ENCODE measurements around the gene PROSER2. TPM values are rescaled to one million over a fixed set of nuclear protein-coding genes. Genes with fewer than 3 reads are reported as not detected.

Gene PROSER2
- total and polyA plus RNA-seq, 2 of the 13 experiments (the other 11 are each of a cell fraction or from before 2014, with no cell fraction given), result 6.9 to 7.7 TPM

GRCh38 chr10:11875494-11876281, 52.5 kb downstream of the PROSER2 start (continued):
- no peak; the same call in 1 of the 2 replicates for TF ChIP-seq PRDM10 (CRISPR knock-in tag; IDR thresholded peaks at IDR 0.05; ENCODE audit: low read depth)
- no peak; the same call in 1 of the 2 replicates for TF ChIP-seq ZNF619 (CRISPR knock-in tag; IDR thresholded peaks at IDR 0.05)
- peak; percentile 64 for TF ChIP-seq ERF (CRISPR knock-in tag; IDR thresholded peaks at IDR 0.05)
- TF ChIP-seq MEIS1 (CRISPR knock-in tag; IDR thresholded peaks at IDR 0.05; ENCODE audit: borderline replicate concordance), result no peak
- no peak for TF ChIP-seq XBP1 (CRISPR knock-in tag; IDR thresholded peaks at IDR 0.05)
- TF ChIP-seq HNRNPH1 (optimal IDR thresholded peaks at IDR 0.05; ENCODE audit: low read depth, low read length), result no peak
- TF ChIP-seq RBM22 (optimal IDR thresholded peaks at IDR 0.05; ENCODE audit: low read length), result no peak
- no peak for TF ChIP-seq ATRX (CRISPR knock-in tag; IDR thresholded peaks at IDR 0.05; ENCODE audit: borderline replicate concordance)
- TF ChIP-seq RFX5 (IDR thresholded peaks at IDR 0.05; ENCODE audit: low read depth, low read length), result no peak
- TF ChIP-seq ELF3 (CRISPR knock-in tag; IDR thresholded peaks at IDR 0.05), result peak; percentile 79
- TF ChIP-seq HBP1 (CRISPR knock-in tag; IDR thresholded peaks at IDR 0.05; ENCODE audit: low read depth), result no peak
- no peak for TF ChIP-seq CEBPZ (IDR thresholded peaks at IDR 0.05; ENCODE audit: low read length)
- TF ChIP-seq ZNF282 (IDR thresholded peaks at IDR 0.05; ENCODE audit: partially characterized antibody), result no peak
- TF ChIP-seq FOXP1 (IDR thresholded peaks at IDR 0.05), result no peak
- TF ChIP-seq FOXP1 (CRISPR knock-in tag; IDR thresholded peaks at IDR 0.05), result peak; percentile 84
- no peak for TF ChIP-seq CENPT (CRISPR knock-in tag; IDR thresholded peaks at IDR 0.05; ENCODE audit: low read depth)
- TF ChIP-seq ZNF382 (CRISPR knock-in tag; IDR thresholded peaks at IDR 0.05; ENCODE audit: borderline replicate concordance), result no peak
- TF ChIP-seq MBD4 (IDR thresholded peaks at IDR 0.05; ENCODE audit: borderline replicate concordance, low read length), result no peak
- TF ChIP-seq CREB3 (CRISPR knock-in tag; IDR thresholded peaks at IDR 0.05), result 0 out of 2 replicates have a peak, but pooled peaks have one; percentile 79
- TF ChIP-seq ATM (IDR thresholded peaks at IDR 0.05; ENCODE audit: borderline replicate concordance), result no peak
- TF ChIP-seq SRSF4 (IDR thresholded peaks at IDR 0.05; ENCODE audit: low read depth, low read length, poor library complexity, severe bottlenecking), result no peak

Data from HepG2 (cell line).